Activated naive CD8-positive, alpha-beta T cell treated with anti-CD3 and anti-CD28 coated beads, Interleukin-2, amount 50 U/mL, for 16 hours (primary cell): Measurements from ENCODE around the gene HID1.

Experiments used
- DNase-seq: peaks from one replicate; pipeline ENCODE4 v3.0.0-alpha.2; 2020; ENCODE audit warnings: low read depth, low spot score

The HID1 gene

DNA sequence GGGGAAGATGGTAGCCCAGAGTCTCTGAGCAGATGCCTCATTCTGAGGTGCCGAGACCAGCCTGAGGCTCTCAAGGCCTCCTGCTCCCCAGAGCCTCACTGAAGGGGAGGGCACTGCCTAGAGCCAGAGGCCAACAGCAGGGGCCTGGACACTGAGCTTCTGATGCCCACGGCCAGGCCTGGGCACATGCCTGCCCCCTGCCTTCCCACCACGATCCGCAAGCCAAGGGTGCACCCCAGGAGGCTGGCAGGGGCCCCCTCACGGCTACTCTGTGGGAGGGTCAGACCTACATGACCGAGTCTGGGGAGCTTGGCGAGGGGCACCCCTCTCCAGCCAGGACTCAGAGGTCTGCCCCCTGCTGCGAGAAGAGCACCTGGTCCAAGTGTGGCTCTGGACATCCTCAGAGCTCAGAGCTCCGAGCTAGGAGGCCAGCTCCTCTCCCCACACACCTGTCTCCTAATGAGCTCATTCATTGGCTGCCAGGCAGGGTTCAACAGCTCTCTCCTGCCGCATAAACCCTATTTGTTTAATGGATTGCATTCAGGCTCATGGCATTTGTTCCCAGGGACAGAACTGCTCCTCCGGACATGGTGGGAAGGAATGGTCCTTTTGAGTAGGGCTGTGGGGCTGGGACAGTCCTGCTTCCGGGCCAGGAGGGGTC is 23.0 kb downstream of the HID1 start:
- no peak for DNase-seq

DNA sequence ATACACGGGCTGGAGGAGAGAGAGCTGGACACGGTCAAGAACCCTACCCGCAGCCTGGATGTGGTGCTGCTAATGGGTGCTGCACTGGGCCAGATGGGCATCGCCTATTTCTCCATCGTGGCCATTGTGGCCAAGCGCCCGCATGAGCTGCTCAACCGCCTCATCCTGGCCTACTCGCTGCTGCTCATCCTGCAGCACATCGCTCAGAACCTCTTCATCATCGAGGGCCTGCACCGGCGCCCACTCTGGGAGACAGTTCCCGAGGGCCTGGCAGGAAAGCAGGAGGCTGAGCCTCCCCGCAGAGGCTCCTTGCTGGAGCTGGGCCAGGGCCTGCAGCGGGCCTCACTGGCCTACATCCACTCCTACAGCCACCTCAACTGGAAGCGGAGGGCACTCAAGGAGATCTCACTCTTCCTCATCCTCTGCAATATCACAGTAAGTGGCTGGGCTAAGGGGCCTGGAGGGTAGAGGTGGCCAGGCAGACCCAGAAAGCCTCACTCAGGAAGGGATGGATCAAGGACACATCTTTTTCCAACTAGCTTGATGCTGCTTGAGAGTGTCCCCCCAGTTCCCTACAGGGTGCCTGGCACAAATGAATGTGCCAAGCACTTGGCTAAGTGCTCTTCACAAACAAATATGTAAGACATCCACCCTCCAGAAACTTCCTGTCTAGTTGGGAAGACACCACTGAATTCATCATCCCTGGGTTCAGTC is 25.4 kb downstream of the HID1 start:
- no peak for DNase-seq

DNA sequence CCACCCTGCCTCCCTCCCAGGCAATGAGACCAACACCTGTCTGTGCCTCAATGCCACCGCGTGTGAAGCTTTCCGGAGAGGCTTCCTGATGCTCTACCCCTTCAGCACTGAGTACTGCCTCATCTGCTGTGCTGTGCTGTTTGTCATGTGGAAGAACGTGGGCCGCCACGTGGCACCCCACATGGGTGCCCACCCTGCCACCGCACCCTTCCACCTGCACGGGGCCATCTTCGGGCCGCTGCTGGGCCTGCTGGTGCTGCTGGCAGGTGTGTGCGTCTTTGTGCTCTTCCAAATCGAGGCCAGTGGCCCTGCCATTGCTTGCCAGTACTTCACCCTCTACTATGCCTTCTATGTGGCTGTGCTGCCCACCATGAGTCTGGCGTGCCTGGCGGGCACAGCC is 25.9 kb downstream of the HID1 start:
- DNase-seq, result no peak

DNA sequence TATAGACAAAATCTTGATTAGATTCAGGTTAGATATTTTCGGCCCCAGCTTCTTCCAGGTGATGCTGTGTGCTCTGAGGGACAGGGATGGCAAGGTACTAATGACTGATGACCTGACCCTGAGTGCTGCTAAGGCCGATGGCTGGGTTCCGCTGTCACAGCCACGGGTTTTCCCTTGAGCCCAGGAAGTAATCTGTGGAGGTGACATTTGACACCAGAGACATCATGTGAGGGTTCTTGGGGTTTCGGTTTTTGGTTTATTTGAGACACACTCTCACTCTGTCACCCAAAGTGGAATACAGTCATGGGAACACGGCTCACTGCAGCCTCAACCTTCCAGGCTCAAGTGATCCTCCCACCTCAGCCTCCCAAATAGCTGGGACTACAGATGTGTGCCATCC is 27.0 kb downstream of the HID1 start:
- no peak for DNase-seq

DNA sequence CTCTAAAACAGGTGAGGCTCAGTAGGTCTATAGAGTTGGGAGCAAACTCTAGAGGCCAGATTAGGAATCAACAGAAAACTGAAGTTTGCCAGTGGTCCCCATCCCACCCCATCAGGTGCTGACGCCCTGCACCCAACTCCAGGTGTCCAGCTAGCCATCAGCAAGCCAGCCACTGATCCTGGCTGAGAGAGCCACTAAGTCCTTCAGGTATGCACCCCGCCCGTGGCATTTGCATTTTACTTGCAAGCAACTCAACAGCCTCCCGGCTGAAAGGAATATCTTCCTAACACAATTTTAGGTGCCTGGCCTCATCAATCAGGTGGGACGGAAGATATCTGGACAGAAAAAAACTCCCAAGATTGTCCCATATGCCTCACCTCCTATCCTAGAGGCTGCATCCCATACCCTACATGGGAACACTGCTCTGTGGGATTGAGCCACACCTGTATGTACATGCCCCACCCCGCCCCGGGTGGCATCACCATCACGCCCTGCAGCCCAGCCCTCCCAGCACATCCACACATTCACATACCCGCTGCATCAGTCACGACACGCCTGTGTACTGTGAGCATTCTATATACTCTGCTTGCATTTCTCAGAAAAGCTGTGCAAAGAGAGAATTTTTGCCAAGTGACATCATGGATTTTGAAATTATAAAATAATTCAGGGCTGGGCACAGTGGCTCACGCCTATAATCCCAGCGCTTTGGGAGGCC is 28.6 kb downstream of the HID1 start:
- no peak for DNase-seq

DNA sequence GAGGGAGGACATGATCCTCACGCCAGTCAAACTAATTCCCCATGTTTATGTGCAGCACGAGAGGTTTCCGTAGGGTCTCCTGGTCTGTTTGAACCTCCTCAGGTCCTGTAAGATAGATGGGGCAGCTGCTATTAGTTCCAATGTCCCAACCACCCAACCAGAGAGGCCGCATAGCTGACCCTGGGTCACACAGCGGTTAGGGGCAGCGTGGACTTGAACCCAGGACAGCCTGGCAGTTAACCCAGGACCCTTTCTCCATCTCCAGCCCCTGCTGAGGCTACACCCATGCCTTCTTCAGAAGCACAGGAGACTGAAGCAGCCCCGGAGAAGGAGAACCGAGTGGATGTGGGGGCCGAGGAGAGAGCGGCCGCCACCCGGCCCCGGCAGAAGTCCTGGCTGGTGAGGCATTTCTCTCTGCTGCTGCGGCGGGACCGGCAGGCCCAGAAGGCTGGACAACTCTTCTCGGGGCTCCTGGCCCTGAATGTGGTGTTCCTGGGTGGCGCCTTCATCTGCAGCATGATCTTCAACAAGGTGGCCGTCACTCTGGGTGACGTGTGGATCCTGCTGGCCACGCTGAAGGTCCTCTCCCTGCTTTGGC is 31.3 kb downstream of the HID1 start:
- DNase-seq, result no peak

DNA sequence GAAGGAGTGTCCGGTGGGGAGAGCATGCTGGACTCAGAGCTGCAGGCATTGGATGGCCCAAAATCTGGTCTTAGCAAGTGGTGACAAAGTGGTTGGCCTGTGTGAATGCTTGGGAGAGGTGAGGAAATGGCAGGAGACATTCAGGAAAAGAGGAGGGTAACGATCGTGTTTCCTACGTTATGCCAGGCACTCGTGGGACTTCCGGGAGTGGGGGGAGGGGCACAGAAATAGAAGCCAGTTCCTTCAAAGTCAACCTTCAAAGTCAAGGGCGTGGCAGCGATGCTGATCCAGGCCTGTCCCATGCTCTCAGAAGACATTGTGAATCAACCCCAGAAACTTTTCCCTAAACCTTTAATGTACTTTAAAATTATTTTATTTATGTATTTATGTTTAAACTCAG is 33.0 kb downstream of the HID1 start:
- no peak for DNase-seq

DNA sequence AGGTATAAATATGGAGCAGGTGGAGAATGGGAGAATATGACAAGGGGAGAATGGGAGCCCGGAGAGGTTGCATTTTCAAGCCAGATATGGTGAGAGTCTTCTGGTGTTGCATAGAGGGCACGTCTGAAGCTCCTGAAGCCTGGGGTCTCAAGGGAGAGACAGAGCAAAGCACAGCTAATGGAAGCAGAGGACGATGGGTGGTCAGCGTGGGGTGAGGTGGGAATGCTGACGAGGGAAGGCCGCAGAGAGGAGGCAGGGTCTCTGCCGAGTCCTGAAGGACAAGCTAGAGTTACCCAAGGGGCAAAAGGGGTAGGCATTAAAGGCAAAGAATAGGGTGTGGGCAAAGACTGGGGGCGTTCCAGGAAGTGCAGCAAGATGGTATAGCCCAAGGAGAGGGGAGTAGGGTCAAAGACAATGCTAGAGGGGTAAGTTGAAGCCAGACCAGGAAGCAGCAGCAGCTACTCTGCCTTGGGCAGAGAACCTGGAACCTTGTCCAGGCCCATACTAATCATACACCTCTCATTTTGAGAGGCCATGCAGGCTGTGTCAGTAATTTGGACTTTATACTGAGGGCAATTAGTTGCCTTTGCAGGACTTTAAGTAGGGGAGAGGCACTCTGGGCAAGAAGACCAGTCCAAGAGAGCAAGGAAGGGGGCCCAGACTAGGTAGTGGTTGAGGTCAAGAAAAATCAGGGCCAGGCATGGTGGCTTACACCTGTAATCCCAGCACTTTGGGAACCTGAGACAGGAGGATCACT is 34.2 kb downstream of the HID1 start:
- no peak for DNase-seq

DNA sequence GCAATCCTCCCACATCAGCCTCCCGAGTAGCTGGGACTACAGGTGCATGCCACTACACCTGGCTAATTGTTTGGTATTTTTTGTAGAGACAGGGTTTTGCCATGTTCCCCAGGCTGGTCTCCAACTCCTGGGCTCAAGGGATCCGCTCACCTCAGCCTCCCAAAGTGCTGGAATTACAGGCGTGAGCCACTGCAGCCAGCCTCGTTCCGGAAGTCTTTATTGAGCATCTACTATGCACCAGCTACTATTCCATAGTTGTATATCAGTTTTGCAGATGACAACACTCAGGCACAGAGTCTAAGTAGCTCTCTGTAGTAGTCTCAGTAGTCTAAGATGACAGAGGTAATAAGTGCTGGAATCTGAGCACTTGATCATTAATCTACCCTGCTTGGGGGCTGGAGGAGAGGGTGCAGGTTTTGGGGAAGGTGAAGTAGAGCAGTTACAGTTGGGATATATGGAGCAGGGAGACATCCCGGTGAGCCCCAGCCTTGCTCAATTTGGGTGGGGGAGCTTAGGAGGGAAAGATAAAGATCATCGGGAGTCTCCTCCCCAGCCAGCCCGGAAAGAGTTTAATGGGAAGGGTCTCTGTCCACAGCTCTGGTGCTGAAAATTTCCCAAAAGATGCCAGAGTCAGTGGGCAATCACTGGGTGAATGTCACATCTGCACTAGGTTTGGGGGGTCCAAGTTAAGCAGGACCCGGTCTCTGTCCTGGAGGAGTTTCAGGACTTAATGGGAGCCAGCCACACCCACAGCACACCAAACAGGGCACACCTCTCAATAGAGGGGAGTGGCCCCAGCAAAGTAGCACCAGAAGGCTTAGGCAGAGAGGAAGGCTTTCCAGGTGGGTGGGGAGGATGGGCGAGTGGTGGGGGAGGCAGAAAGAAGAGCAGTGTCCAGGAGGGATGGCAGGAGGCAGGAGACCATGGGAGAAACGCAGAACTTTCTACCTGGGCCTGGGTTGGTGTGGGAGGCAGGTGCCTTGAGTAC is 35.2 kb downstream of the HID1 start:
- no peak for DNase-seq

DNA sequence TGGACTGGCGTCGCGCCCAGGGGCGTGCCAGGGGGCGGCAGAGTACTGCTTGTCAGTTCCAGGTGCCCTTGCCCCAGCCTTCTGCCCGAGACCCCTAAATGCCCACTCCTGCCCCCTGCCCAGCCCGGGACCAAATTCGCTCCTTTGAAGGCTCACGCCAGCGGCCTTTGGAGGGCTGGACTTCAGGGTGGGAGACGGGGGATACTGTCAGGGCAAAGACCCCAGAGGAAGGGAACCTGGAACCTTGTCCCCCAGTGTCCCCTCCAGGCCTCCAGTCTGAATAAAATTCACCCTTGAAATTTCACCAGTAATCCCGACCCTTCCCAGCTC is 36.1 kb downstream of the HID1 start:
- DNase-seq, result no peak

DNA sequence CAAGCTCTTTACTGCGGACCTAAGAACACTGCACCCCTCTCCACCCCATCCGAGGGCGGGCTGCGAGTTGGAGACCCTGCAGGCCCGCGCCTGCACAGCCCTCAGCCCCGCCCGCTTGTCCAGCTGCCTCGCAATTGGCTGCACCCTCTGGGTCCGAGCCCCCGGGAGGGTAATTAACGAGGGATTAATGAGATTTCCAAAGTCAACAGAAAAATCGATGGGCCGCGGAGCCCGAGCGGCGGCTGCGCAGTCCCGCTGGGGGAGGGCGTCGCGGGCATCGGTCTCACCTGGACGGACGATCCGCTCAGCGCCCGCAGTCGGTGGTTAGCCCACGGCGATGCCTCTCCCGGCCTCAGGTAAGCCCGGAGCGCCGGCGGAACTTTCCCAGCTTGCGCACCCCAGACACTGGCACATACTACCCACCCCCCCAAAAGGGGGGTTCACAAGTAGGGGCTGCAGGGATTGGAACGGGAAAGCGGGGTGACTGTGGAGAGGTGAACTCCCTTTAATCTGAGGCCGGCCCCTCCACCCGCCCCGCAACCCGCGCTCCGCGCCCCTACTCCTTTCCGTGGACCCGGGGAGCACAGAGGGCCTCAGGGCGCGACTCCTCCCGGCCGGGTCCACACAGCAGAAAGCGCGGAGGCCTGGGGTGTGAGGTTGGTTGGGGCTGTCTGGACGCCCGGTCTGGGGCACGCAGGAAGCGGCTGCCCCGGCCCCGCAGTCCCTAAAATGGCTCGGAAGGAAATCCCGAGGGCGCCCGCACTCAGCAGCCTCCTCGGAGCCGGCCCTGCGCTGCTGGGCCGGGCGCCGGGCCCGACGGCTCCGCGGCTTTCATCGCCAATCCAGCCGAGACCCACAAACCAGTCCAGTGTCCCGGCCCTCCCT is 36.7 kb downstream of the HID1 start, which contains the start of gene OTOP3:
OTOP3 (plus strand) TSS at position 314 of the 885 bp plus-strand sequence; CDS start at position 338, 24 bp downstream.
- no peak for DNase-seq

DNA sequence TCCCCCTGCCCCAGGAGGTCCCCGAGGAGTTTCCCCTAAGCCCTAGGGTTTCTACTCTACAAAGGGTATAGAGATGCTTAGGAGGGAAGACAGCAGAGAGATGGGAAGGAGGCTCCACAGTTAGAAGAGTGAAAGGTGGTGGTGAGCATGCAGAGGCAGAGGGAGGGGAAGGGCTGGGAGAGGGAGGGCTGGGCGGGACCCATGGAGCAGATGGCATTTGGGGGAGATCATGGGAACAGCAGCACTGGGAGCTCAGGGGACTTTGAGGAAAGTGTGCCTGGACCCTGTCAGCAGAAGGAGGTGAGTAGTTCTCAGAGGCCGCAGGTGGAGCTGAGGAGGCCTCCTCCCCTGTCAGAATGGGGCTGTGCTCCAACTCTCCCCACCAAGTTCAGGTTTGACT is 37.5 kb downstream of the HID1 start:
- no peak for DNase-seq

DNA sequence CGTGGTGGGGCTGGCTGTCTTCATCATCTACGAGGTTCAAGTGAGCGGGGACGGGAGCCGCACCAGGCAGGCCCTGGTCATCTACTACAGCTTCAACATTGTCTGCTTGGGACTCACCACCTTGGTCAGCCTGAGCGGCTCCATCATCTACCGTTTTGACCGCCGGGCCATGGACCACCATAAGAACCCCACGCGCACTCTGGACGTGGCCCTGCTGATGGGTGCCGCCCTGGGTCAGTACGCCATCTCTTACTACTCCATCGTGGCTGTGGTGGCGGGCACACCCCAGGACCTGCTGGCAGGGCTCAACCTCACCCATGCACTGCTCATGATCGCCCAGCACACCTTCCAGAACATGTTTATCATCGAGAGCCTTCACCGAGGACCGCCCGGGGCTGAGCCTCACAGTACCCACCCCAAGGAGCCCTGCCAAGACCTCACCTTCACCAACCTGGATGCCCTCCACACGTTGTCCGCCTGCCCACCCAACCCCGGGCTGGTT is 42.0 kb downstream of the HID1 start:
- no peak for DNase-seq

DNA sequence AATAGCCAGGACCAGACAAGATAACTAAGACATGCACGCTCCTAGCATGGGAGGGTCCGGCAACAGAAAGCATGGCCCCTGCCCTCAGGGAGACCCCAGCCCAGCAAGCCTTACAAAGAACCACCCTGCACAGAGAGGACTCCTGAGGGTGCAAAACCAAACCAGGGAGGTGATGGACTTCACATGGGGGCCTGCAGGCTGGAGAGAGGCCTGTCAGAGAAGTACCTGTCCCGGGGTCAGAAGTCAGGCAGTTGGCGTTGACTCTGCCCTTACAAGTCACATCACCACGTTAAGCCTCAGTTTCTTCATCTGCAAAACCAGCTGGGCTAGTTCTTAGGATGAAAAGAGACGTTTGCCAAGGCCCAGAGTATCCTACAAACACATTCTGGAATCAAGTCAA is 43.8 kb downstream of the HID1 start:
- no peak for DNase-seq

DNA sequence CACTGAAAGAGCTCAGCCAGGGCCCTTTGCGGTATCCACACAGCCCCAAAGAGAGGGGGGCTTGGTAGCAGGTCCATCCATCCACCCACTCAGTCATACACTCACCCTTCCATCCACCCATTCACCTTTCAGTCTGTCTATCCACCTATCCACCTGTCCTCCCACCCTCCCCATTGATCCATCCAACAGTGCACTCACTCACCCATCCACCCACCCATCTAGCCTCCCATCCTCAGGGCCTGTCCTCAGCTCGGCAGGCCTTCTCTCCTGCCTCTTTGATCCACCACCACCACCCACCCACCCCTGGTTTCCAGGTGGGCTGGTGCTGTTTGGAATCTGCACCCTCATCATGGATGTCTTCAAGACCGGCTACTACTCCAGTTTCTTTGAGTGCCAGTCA is 47.3 kb downstream of the HID1 start:
- DNase-seq, result no peak

DNA sequence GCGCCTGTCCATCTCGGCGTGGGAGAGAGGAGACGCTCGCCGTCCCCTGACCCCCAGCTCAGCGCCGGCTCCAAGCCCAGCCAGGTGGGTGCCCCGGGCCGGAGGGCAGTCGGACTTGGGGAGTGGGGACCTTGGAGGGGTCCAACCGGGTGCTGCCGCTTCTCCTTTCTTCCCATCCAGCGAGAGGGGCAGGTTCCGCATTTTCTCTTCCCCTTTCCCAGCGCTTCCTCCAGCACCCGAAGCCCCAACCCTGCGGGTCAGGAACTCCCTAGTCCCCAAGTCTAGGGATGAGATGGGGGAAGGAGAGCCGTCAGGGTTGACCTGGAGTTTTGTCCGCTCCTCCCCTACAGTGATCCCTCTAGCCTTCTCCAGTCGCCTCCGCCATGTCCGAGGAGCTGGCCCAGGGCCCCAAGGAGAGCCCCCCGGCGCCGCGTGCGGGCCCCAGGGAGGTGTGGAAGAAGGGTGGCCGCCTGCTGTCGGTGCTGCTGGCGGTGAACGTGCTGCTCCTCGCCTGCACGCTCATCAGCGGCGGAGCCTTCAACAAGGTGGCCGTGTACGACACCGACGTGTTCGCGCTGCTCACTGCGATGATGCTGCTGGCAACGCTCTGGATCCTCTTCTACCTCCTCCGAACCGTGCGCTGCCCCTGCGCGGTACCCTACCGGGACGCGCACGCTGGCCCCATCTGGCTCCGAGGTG is 48.2 kb downstream of the HID1 start, which contains the start of gene OTOP2:
OTOP2 (plus strand) TSS at position 24 of the 699 bp plus-strand sequence; CDS start at position 384, 360 bp downstream.
- no peak for DNase-seq

DNA sequence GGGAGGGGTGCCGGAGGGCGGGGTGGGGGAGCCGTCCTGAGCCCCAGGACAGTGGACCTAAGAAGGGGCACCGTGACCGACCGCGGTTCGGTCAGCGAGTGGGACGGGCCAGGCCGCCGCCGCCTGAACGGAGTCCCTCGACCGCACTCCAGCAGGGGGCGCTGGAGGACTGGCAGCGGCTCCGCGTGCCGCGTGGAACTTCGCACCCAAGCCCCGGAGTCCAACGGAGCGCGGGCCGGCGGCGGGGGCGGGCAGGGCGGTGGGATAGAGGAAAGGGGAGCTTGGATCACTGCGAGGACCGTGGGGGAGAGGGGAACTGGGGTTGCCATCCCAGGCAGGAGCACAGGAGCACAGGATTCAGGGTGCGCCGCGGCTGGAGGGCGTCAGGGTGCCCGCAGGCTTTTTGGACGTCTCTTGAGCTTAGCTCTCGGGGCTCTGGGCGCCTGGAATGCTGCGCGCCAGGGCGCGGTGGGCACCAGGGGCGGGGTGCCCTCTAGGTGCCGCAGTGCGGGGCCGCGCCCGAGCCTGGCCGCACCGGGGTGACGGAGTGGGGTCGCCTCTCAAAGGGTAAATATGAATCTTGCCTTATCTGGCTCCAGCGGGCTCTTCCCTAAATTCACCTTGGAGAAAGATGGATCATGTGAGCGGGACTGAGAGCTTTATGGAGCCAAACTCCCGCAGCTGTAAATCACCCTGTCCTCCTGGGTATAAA is 48.9 kb downstream of the HID1 start:
- peak; percentile 35 for DNase-seq
